Activated CD4-positive, alpha-beta T cell treated with anti-CD3 and anti-CD28 coated beads, Interleukin-2, amount 50 U/mL, for 4 hours (primary cell): ENCODE measurements around the gene TSEN15.

Source experiments
- DNase-seq, 2 experiments: peaks; one replicate each; pipeline ENCODE4 v3.0.0-alpha.2; 2020

The TSEN15 gene

DNA sequence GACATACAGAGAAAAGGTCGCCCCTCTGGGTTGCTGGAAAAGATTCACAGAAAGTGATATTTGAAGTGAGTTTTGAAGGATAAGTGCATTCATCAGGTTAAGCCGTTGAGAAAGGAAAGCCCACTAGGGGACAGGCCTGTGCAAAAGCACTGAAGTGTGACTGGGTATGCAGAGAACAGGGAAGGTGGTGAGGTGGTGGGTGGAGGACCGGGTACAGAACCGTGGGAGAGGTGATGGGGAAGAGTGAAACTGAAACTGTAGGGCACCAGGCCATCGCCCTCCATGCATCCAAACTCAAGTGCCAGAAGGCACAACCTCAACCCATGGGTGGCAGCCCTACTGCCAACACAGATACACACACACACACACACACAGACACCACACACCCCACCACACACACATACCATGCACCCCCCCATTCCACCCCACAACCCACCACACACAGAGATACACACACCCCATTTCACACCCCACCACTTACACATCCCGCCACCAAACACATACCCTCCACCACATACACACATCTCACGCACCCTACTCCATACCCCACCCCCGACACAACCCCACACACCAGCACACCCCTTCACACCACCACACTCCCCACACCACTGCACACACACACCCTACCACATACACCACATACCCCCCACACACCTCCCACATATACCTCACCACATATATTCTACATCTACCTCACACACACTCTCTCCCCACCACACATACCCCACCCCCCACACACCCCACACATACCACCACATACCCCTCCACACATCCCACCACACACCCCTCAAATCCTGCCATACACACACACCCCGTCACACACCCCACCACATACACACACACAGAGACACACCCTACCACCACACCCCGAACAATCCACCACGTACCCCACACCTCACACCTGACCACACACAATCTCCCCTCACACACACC, 59.0 kb downstream of the TSEN15 start:
- no peak for DNase-seq

DNA sequence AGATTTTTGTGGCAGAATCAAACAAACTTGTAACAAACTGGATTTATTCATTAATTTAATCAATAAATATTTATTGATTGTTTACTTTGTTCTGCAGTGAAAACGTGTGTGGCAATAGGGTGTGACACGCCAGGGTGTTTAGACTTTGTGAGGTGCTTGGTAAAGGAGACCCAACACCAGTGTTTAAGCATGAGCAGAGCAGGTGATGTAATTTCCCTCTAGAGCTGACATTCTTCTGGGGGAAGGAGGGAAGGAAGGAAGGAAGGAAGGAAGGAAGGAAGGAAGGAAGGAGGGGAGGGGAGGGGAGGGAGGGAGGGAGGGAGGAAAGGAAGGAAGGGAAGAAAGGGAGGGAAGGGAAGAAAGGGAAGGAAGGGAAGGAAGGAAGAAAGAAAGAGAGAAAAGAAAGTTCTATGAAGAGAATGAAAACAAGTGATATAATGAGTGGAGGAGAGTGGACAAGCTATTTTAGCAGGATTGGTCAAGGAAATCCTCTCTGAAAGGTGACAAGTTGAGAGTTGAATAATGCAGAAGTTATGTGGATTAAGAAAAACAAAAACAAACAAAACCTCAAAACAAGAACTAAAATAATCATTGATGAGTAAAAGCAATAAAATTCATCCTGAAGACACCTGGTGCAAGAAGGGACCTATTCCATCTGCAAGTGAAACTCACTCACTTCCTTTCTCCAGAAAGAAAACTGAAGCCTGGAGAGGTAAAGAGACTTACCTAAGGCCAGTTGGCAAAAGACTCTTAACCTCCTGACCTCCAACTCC, 60.8 kb downstream of the TSEN15 start:
- no peak for DNase-seq

DNA sequence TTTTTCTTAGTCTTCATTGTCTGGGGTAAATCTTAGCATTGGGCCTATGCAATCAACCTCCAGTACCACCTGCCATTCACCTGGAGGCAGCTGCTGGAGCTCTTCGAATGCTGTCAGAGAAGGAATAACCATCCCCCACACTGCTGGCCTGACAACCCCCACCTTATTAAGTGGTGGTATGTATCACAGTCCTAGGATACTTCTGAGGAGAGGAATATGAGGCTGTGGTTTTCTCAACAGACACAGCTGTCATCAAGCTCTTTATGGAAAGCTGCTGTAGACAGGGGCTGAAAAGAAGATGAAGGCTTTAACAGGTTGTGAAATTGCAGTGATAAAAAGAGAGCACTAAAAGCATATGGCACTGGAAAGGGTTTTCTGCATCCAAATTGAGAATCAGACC, 61.7 kb downstream of the TSEN15 start:
- no peak for DNase-seq

DNA sequence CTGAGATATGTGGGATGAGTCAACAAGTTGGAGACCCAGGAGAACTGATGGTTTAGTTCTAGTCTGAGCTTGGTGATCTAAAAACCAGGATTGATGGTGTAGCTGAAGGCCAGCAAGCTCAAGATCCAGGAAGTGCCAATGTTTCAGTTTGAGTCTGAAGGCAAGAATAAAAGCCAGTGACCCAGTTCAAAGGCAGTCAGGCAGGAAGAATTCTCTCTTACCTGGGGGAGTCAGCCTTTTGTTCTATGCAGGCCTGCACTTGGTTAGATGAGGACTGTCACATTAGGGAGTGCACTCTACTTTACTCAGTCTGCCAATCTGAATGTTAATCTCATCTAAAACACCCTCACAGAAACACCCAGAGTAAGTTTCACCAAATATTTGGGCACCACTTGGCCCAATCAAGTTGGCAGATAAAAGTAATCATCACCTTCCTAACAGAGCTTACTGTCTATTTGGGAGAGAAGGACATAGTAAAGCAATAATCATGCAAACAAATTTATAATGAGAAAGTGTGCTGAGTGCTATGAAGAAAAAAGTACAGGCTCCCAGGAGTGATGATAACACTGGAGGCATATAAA, 63.4 kb downstream of the TSEN15 start:
- no peak for DNase-seq

DNA sequence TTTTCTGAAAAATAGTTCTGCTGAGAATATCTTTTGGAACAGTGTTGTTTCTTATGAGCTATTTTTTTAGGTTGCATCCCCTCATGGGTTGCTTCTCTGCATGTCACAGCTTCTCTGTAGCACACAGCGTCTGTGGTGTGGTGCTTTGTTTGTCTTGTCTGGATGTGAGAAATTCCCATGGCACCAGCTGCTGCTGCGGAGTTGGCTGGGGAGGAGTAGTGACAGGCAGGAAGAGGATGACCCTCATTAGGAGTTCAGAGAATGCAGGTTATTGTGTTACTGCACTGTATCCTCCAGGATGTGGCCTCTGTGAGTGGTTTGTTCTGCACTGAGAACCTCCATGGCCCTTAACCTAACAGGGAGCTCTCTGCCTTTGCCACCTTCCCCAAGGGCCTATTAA, 64.8 kb downstream of the TSEN15 start:
- no peak for DNase-seq

DNA sequence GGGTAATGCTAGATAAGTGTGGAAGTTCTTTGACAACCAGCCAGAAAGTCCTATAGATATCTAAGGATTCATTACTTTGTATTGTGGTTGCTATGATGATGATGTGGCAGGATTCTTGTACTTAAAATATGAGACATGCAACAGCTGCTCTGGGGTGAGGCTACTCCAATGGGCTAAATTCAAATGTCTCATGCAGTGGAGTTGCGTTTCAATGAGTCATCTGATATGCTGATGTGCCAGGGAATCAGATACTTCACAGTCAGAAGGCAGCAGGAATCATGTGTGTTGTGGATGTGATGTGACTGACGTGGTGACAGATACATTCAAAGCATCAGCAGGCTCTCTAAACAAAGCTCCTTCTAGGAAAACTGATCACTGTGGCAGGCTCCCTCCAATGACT, 66.5 kb downstream of the TSEN15 start:
- no peak for DNase-seq
